CD14-positive monocyte (primary cell): ENCODE results near the gene NR3C1. TPM values are rescaled to one million over a fixed set of nuclear protein-coding genes. Genes with fewer than 3 reads are reported as not detected.

Source experiments
- DNase-seq, 3 donors: peaks; one replicate each; pipeline ENCODE4 v3.0.0-alpha.2; 2011 to 2022
- H2AFZ ChIP-seq: 2 replicates; pipeline ENCODE4 v1.6.0; 2012; ENCODE audit warnings: mild to moderate bottlenecking, low read depth, low read length, inconsistent platforms; ENCODE audit not compliant: insufficient read depth, poor library complexity, severe bottlenecking
- H3K27ac ChIP-seq, 2 donors: 1 replicate in 1 of 2; 2 replicates in 1 of 2; pipeline ENCODE4 v1.5.1; 2012 to 2013; ENCODE audit warnings: low read length in 2 of 2, control low read depth in 1 of 2, inconsistent platforms in 1 of 2, low read depth in 1 of 2, mild to moderate bottlenecking in 1 of 2
- H3K27me3 ChIP-seq, 2 donors: one replicate each; pipeline versions ENCODE4 v1.6.0 to v1.6.1; 2011 to 2013; ENCODE audit warnings: low read length in 2 of 2; ENCODE audit not compliant: control insufficient read depth in 2 of 2, insufficient read depth in 2 of 2
- H3K36me3 ChIP-seq, 2 donors: replicated peaks in 1 of 2; 1 replicate in 1 of 2; 2 replicates in 1 of 2; pipeline versions ENCODE4 v1.5.1 to v1.6.1; 2012 to 2013; ENCODE audit warnings: low read length in 2 of 2, control low read depth in 1 of 2, inconsistent platforms in 1 of 2, mild to moderate bottlenecking in 1 of 2; ENCODE audit not compliant: insufficient read depth in 2 of 2, control insufficient read depth in 1 of 2
- H3K4me1 ChIP-seq, 2 donors: 1 replicate in 1 of 2; 2 replicates in 1 of 2; pipeline versions ENCODE4 v1.5.1 to v1.6.1; 2012 to 2013; ENCODE audit warnings: low read length in 2 of 2, control low read depth in 1 of 2, inconsistent platforms in 1 of 2, mild to moderate bottlenecking in 1 of 2, moderate library complexity in 1 of 2; ENCODE audit not compliant: insufficient read depth in 2 of 2, control insufficient read depth in 1 of 2
- H3K4me2 ChIP-seq: replicated peaks from 2 replicates; pipeline ENCODE3; 2012; ENCODE audit warnings: low read length, moderate library complexity, mild to moderate bottlenecking; ENCODE audit not compliant: poor library complexity, severe bottlenecking; ENCODE audit errors: extremely low read depth
- H3K4me3 ChIP-seq, 3 experiments: fragments of 200-600 bp in 1 of 3; sonication (generic) in 1 of 3; replicated peaks in 1 of 3; 1 replicate in 2 of 3; 2 replicates in 1 of 3; pipeline ENCODE4 v1.5.1; 2011 to 2013; ENCODE audit warnings: low read length in 3 of 3, mild to moderate bottlenecking in 3 of 3, control low read depth in 2 of 3, low read depth in 2 of 3, inconsistent platforms in 1 of 3, moderate library complexity in 1 of 3
- H3K79me2 ChIP-seq: 2 replicates; pipeline ENCODE4 v1.6.0; 2012; ENCODE audit warnings: mild to moderate bottlenecking, control low read depth, inconsistent platforms, low read length, moderate library complexity; ENCODE audit not compliant: insufficient read depth
- H3K9ac ChIP-seq: 2 replicates; pipeline ENCODE4 v1.6.0; 2017; ENCODE audit warnings: low read length, mild to moderate bottlenecking; ENCODE audit not compliant: insufficient read depth, poor library complexity, severe bottlenecking
- H3K9me3 ChIP-seq, 2 donors: replicated peaks in 1 of 2; 1 replicate in 1 of 2; 2 replicates in 1 of 2; pipeline versions ENCODE4 v1.5.1 to v1.6.1; 2012 to 2013; ENCODE audit warnings: low read length in 2 of 2, control low read depth in 1 of 2; ENCODE audit not compliant: control insufficient read depth in 1 of 2, insufficient read depth in 1 of 2
- H4K20me1 ChIP-seq: 2 replicates; pipeline ENCODE4 v1.6.0; 2012; ENCODE audit warnings: mild to moderate bottlenecking, low read length, control low read depth, moderate library complexity; ENCODE audit not compliant: insufficient read depth
- H3K27ac Mint-ChIP-seq, 7 donors: one replicate each; pipeline ENCODE4 v1.8.0; 2020; ENCODE audit warnings: mild to moderate bottlenecking in 7 of 7, mixed read lengths in 7 of 7, moderate library complexity in 6 of 7, inconsistent platforms in 2 of 7
- H3K27me3 Mint-ChIP-seq, 3 donors: one replicate each; pipeline ENCODE4 v1.8.0; 2021 to 2022; ENCODE audit warnings: low read depth in 3 of 3, mild to moderate bottlenecking in 3 of 3, mixed read lengths in 3 of 3, moderate library complexity in 3 of 3, inconsistent platforms in 1 of 3
- H3K36me3 Mint-ChIP-seq, 2 donors: one replicate each; pipeline ENCODE4 v1.8.0; 2020; ENCODE audit warnings: mixed read lengths in 2 of 2, inconsistent platforms in 1 of 2, mild to moderate bottlenecking in 1 of 2
- H3K4me1 Mint-ChIP-seq: one replicate; pipeline ENCODE4 v1.8.0; 2020; ENCODE audit warnings: mild to moderate bottlenecking, mixed read lengths
- H3K4me3 Mint-ChIP-seq, 2 donors: one replicate each; pipeline ENCODE4 v1.8.0; 2020; ENCODE audit warnings: mild to moderate bottlenecking in 2 of 2, mixed read lengths in 2 of 2, moderate library complexity in 1 of 2
- H3K9me3 Mint-ChIP-seq, 7 donors: one replicate each; pipeline ENCODE4 v1.8.0; 2020 to 2022; ENCODE audit warnings: mixed read lengths in 7 of 7, mild to moderate bottlenecking in 6 of 7, moderate library complexity in 6 of 7, inconsistent platforms in 2 of 7
- CTCF ChIP-seq: fragments of 200-600 bp; IDR thresholded peaks from one replicate; pipeline ENCODE4 v1.8.0; 2022; ENCODE audit warnings: antibody characterized with exemption, mild to moderate bottlenecking
- whole genome bisulfite sequencing: methylation state at CpG from one replicate; pipeline ENCODE4 v1.1.5; 2013; ENCODE audit warnings: missing lambda C conversion rate; ENCODE audit not compliant: insufficient coverage; 5-methylcytosine and 5-hydroxymethylcytosine counted together
- intact Hi-C, 2 donors: fragments of 100-400 bp; cut with micrococcal nuclease; formaldehyde crosslinking; loops; one replicate each; pipeline versions ENCODE4 v1.15.0 to v1.15.1; 2023
- polyA plus RNA-seq, 3 donors: library from polyadenylated mRNA; depleted of rRNA in 1 of 3; unstranded in 2 of 3; stranded (reverse) in 1 of 3; fragments of 300-500 nt in 2 of 3; fragments of >200 nt in 1 of 3; fragmentation: Illumina TruSeq in 2 of 3; gene quantifications; 1 replicate in 2 of 3; 2 replicates in 1 of 3; pipeline ENCODE4 v1.2.3, GENCODE V29; 2012 to 2021

NR3C1 gene
- polyA plus RNA-seq, 3 donors = 25.4 to 82.8 (median 75.1) TPM

GRCh38 chr5:143279698-143280097 is 123.8 kb downstream of the NR3C1 start:
- Histone ChIP-seq H3K27ac (no peak overlapping the region), H3K9me3 (no peaks in the 10 kb centered on the region), H3K4me2 (no peak overlapping the region), H3K9ac (no peak overlapping the region), H3K27me3 (no peaks in the 10 kb centered on the region), H3K4me3 (no peak overlapping the region), H4K20me1 (peaks cover 56% of the 10 kb centered on the region), H3K4me1 (peaks cover 23 to 34% of the 10 kb centered on the region in 2 donors), H3K79me2 (no peaks in the 10 kb centered on the region), H2AFZ (no peak overlapping the region), H3K36me3 (peaks cover 20 to 68% of the 10 kb centered on the region in 2 donors)
- Mint-ChIP-seq H3K27me3 (no peaks in the 10 kb centered on the region), H3K36me3 (peaks cover 48 to 57% of the 10 kb centered on the region in 2 donors), H3K4me1 (peaks cover 34% of the 10 kb centered on the region), H3K27ac (peak overlapping the region in 1 of 7 donors; percentile 4), H3K4me3 (no peak overlapping the region), H3K9me3 (peaks cover 0 to 2% (median 0%) of the 10 kb centered on the region in 7 donors)
- intact Hi-C loops = no loop called here
- no peak for TF ChIP-seq CTCF
- WGBS = no CpG with 5 or more reads among the region's 2 CpGs
- no peak for DNase-seq

GRCh38 chr5:143277536-143277935 is 126.0 kb downstream of the NR3C1 start:
- Mint-ChIP-seq H3K36me3 (peaks cover 38 to 49% of the 10 kb centered on the region in 2 donors), H3K4me1 (peaks cover 31% of the 10 kb centered on the region), H3K4me3 (no peak overlapping the region), H3K27me3 (no peaks in the 10 kb centered on the region), H3K9me3 (peaks cover 0 to 1% (median 0%) of the 10 kb centered on the region in 7 donors), H3K27ac (no peak overlapping the region)
- WGBS = 75% methylated on average over 1 of the region's 2 CpGs
- intact Hi-C loops = no loop called here
- Histone ChIP-seq H3K79me2 (no peaks in the 10 kb centered on the region), H2AFZ (no peak overlapping the region), H3K4me2 (no peak overlapping the region), H3K4me3 (no peak overlapping the region), H3K27ac (no peak overlapping the region), H3K36me3 (peaks cover 20 to 52% of the 10 kb centered on the region in 2 donors), H4K20me1 (peaks cover 38% of the 10 kb centered on the region), H3K9me3 (no peaks in the 10 kb centered on the region), H3K27me3 (no peaks in the 10 kb centered on the region), H3K9ac (no peak overlapping the region), H3K4me1 (peaks cover 20 to 29% of the 10 kb centered on the region in 2 donors)
- DNase-seq = no peak
- TF ChIP-seq CTCF = no peak
